HCT116 (cell line): ENCODE measurements around the gene LDB2. TPM values are rescaled to one million over a fixed set of nuclear protein-coding genes. Genes with fewer than 3 reads are reported as not detected.
A peak's percentile ranks its signal among the peaks of the same experiment; 100 is the strongest.

Source experiments
- ATAC-seq: fragments of 200-7000 bp; cut with Tn5 transposase; 2 replicates; pipeline ENCODE4 v1.9.1; 2020; ENCODE audit warnings: mild to moderate bottlenecking, moderate library complexity
- BruUV-seq: library from RNA; stranded (reverse); fragments of 400-500 nt; replicated peaks from 2 replicates; lab custom pipeline; 2021; lab: Mats Ljungman, UMichigan
- CTCF ChIA-PET: fragments of 300-600 bp; sonication (Branson Sonifier 250); formaldehyde crosslinking; loops from one replicate; lab custom pipeline; 2021; ENCODE audit warnings: antibody characterized with exemption; lab: Charles Lee
- POLR2A ChIA-PET: fragments of 300-600, 350-600 bp; sonication (Branson Sonifier 250); formaldehyde crosslinking; loops from one replicate; lab custom pipeline; 2021; ENCODE audit warnings: antibody characterized with exemption; lab: Charles Lee
- RAD21 ChIA-PET, 2 experiments: fragments of 300-600 bp; sonication (Branson Sonifier 250); formaldehyde crosslinking; loops; one replicate each; lab custom pipeline; 2023; ENCODE audit warnings: low total read pairs in 2 of 2; ENCODE audit not compliant: uncharacterized antibody in 2 of 2, unreplicated experiment in 2 of 2, low non-redundant PET in 1 of 2; lab: Charles Lee
- DNase-seq: peaks from one replicate; pipeline ENCODE4 v3.0.0-alpha.2; 2010; ENCODE audit warnings: low read depth, low spot score
- H2AFZ ChIP-seq: fragments of 200-600 bp; shearing (Covaris generic), sonication (generic); 2 replicates; pipeline ENCODE4 v1.6.1; 2017; ENCODE audit warnings: low read depth, mixed run types, mixed read lengths, antibody characterized with exemption, low read length; ENCODE audit not compliant: poor library complexity, severe bottlenecking
- H3K27ac ChIP-seq: 2 replicates; pipeline ENCODE4 v1.5.1; 2012; ENCODE audit warnings: low read depth, low read length
- H3K27me3 ChIP-seq: fragments of 200-600 bp; sonication (generic); 2 replicates; pipeline ENCODE4 v1.6.1; 2016; ENCODE audit warnings: mixed run types, low read length, mixed read lengths; ENCODE audit not compliant: insufficient read depth
- H3K36me3 ChIP-seq, 2 experiments: fragments of 200-500 bp in 1 of 2; fragments of 200-600 bp in 1 of 2; sonication (Bioruptor generic) in 1 of 2; sonication (generic) in 1 of 2; 2 replicates each; pipeline versions ENCODE4 v1.5.1 to v1.6.1; 2014 to 2016; ENCODE audit warnings: low read length in 2 of 2, inconsistent platforms in 1 of 2, mixed read lengths in 1 of 2, mixed run types in 1 of 2; ENCODE audit not compliant: insufficient read depth in 2 of 2, control insufficient read depth in 1 of 2
- H3K4me1 ChIP-seq, 2 experiments: fragments of 200-600 bp in 1 of 2; sonication (generic) in 1 of 2; 2 replicates each; pipeline versions ENCODE4 v1.5.1 to v1.6.1; 2012 to 2017; ENCODE audit warnings: low read length in 2 of 2, inconsistent platforms in 1 of 2, mild to moderate bottlenecking in 1 of 2, mixed read lengths in 1 of 2, mixed run types in 1 of 2, moderate library complexity in 1 of 2; ENCODE audit not compliant: insufficient read depth in 2 of 2, control insufficient read depth in 1 of 2
- H3K4me2 ChIP-seq: fragments of 200-600 bp; sonication (generic); 2 replicates; pipeline ENCODE4 v1.6.1; 2017; ENCODE audit warnings: mixed run types, low read length, mixed read lengths
- H3K4me3 ChIP-seq, 2 experiments: fragments of 200-600 bp in 1 of 2; sonication (generic) in 1 of 2; replicated peaks in 1 of 2; 2 replicates each; pipeline ENCODE4 v1.5.1; 2011 to 2016; ENCODE audit warnings: low read length in 2 of 2, control low read depth in 1 of 2, low read depth in 1 of 2, mild to moderate bottlenecking in 1 of 2, mixed read lengths in 1 of 2, mixed run types in 1 of 2
- H3K79me2 ChIP-seq: fragments of 200-600 bp; sonication (generic); 2 replicates; pipeline ENCODE4 v1.6.1; 2017; ENCODE audit warnings: mild to moderate bottlenecking, mixed run types, low read length, moderate library complexity, mixed read lengths; ENCODE audit not compliant: insufficient read depth
- H3K9ac ChIP-seq: fragments of 200-600 bp; sonication (generic); 2 replicates; pipeline ENCODE4 v1.6.1; 2016; ENCODE audit warnings: low read length, mixed read lengths
- H3K9me2 ChIP-seq: fragments of 200-600 bp; sonication (generic), shearing (Covaris generic); 2 replicates; pipeline ENCODE4 v1.6.1; 2017; ENCODE audit warnings: mixed run types, mild to moderate bottlenecking, moderate library complexity; ENCODE audit not compliant: insufficient read depth
- H3K9me3 ChIP-seq, 2 experiments: fragments of 200-500 bp in 1 of 2; fragments of 200-600 bp in 1 of 2; sonication (Bioruptor generic) in 1 of 2; sonication (generic) in 1 of 2; 2 replicates each; pipeline ENCODE4 v1.6.1; 2014 to 2017; ENCODE audit warnings: low read length in 2 of 2, mixed read lengths in 2 of 2, inconsistent platforms in 1 of 2, low read depth in 1 of 2, mild to moderate bottlenecking in 1 of 2, mixed run types in 1 of 2, moderate library complexity in 1 of 2; ENCODE audit not compliant: control insufficient read depth in 1 of 2, insufficient read depth in 1 of 2
- H4K20me1 ChIP-seq: fragments of 200-600 bp; sonication (generic), shearing (Covaris generic); 2 replicates; pipeline ENCODE4 v1.6.1; 2017; ENCODE audit warnings: mixed run types, mild to moderate bottlenecking, moderate library complexity; ENCODE audit not compliant: insufficient read depth
- ATF3 ChIP-seq: IDR thresholded peaks from 2 replicates; pipeline ENCODE4 v1.6.1; 2012
- CEBPB ChIP-seq: IDR thresholded peaks from 2 replicates; pipeline ENCODE4 v1.6.1; 2012; ENCODE audit warnings: low read depth
- CTCF ChIP-seq, 3 experiments: fragments of 200-600 bp in 1 of 3; sonication (generic) in 1 of 3; IDR thresholded peaks in 2 of 3; conservative IDR thresholded peaks in 1 of 3; 2 replicates each; pipeline ENCODE4 v1.5.1; 2012 to 2017; ENCODE audit warnings: low read depth in 2 of 3, low read length in 2 of 3, antibody characterized with exemption in 1 of 3, borderline replicate concordance in 1 of 3, control low read depth in 1 of 3, mild to moderate bottlenecking in 1 of 3, mixed read lengths in 1 of 3, mixed run types in 1 of 3, moderate library complexity in 1 of 3; ENCODE audit not compliant: insufficient read depth in 1 of 3
- ELF1 ChIP-seq: IDR thresholded peaks from 2 replicates; pipeline ENCODE4 v1.6.1; 2012; ENCODE audit warnings: low read depth, borderline replicate concordance
- EZH2 ChIP-seq: fragments of 200-600 bp; sonication (generic); IDR thresholded peaks from 2 replicates; pipeline ENCODE4 v1.6.1; 2017; ENCODE audit warnings: antibody characterized with exemption, mixed run types
- MAX ChIP-seq: IDR thresholded peaks from 2 replicates; pipeline ENCODE4 v1.6.1; 2012
- POLR2AphosphoS5 ChIP-seq: IDR thresholded peaks from 2 replicates; pipeline ENCODE4 v1.6.1; 2011; ENCODE audit warnings: mild to moderate bottlenecking, low read depth, low read length, moderate library complexity
- TCF7L2 ChIP-seq: IDR thresholded peaks from 2 replicates; pipeline ENCODE4 v1.7.0; 2011; ENCODE audit warnings: borderline replicate concordance, inconsistent platforms; ENCODE audit not compliant: insufficient read depth, insufficient read length; ENCODE audit errors: extremely low read depth
- ZBTB33 ChIP-seq: IDR thresholded peaks from 2 replicates; pipeline ENCODE4 v1.6.1; 2011; ENCODE audit warnings: mild to moderate bottlenecking, low read length, moderate library complexity; ENCODE audit not compliant: insufficient replicate concordance; ENCODE audit errors: extremely low read depth
- intact Hi-C: fragments of 100-400 bp; cut with micrococcal nuclease; formaldehyde crosslinking; loops from 2 replicates; pipeline ENCODE4 v1.10.0; 2022
- total RNA-seq: library from RNA; stranded (reverse); gene quantifications from one replicate; pipeline ENCODE4 v1.2.1, GENCODE V29; 2021; ENCODE audit not compliant: unreplicated experiment

Gene LDB2
- total RNA-seq, 1 experiment from 2014 or later, result 0.12 TPM

- ChIA-PET CTCF (interaction anchor here (1.0 to 1.3 kb wide), 2 partner anchors 9 to 291 kb away, joined by 3 to 5 read pairs; no protein-coding TSS in a partner anchor), RAD21 (interaction anchor here in 1 of 2 experiments (0.6 kb wide), 1 partner anchor 211 kb away, joined by 3 read pairs; no protein-coding TSS in a partner anchor), POLR2A (no interaction called here)
- H3K4me3 ChIP-seq, result no peak overlapping the region
- TF ChIP-seq TCF7L2 (no peak), CTCF (IDR thresholded peaks at IDR 0.05 in 2 of 3, conservative IDR thresholded peaks at IDR 0.05 in 1 of 3; ENCODE audit: borderline replicate concordance in 1 of 3, insufficient read depth in 1 of 3, low read depth in 2 of 3, low read length in 2 of 3) (peak in 2 of 3 experiments; percentile 37 to 42; a peak in 4 of 6 replicates), POLR2AphosphoS5 (no peak), MAX (no peak)
- no peak overlapping the region for H3K4me2 ChIP-seq
- no TSS peak for BruUV-seq
- no peaks in the 10 kb centered on the region for H3K9me3 ChIP-seq
- H3K9ac ChIP-seq, result no peak overlapping the region
- no peaks in the 10 kb centered on the region for H4K20me1 ChIP-seq
- H3K79me2 ChIP-seq, result no peaks in the 10 kb centered on the region
- ATAC-seq (peak; percentile 50; the same call in 1 of the 2 replicates), DNase-seq (no peak)
- H3K27ac ChIP-seq, result no peak overlapping the region
- intact Hi-C loops, result no loop called here
- no peaks in the 10 kb centered on the region for H3K4me1 ChIP-seq
- H3K36me3 ChIP-seq, result no peaks in the 10 kb centered on the region
- no peak overlapping the region for H2AFZ ChIP-seq
- peaks cover 4% of the 10 kb centered on the region; the same call in 1 of the 2 replicates for H3K27me3 ChIP-seq
- no peaks in the 10 kb centered on the region for H3K9me2 ChIP-seq
These were observed 315.9 kb downstream of the LDB2 start for GRCh38 chr4:16582526-16582925.

- Histone ChIP-seq H3K9ac (no peak overlapping the region), H3K4me3 (no peak overlapping the region), H3K36me3 (no peaks in the 10 kb centered on the region), H3K27me3 (peaks cover 4% of the 10 kb centered on the region; the same call in 1 of the 2 replicates), H4K20me1 (no peaks in the 10 kb centered on the region), H3K9me3 (no peaks in the 10 kb centered on the region), H3K79me2 (no peaks in the 10 kb centered on the region), H2AFZ (no peak overlapping the region), H3K4me2 (no peak overlapping the region), H3K27ac (no peak overlapping the region), H3K4me1 (no peaks in the 10 kb centered on the region), H3K9me2 (no peaks in the 10 kb centered on the region)
- ATAC-seq, result no peak
- ChIA-PET CTCF (interaction anchor here (1.0 to 1.3 kb wide), 2 partner anchors 10 to 290 kb away, joined by 3 to 5 read pairs; no protein-coding TSS in a partner anchor), RAD21 (interaction anchor here in 1 of 2 experiments (0.6 kb wide), 1 partner anchor 211 kb away, joined by 3 read pairs; no protein-coding TSS in a partner anchor), POLR2A (no interaction called here)
- intact Hi-C loops, result no loop called here
- DNase-seq, result no peak
- no TSS peak for BruUV-seq
- no peak for TF ChIP-seq ATF3
- no peak for TF ChIP-seq ELF1
- no peak for TF ChIP-seq CEBPB
- no peak for TF ChIP-seq ZBTB33
- no peak for TF ChIP-seq EZH2
- TF ChIP-seq TCF7L2, result no peak
- no peak for TF ChIP-seq MAX
These were observed 316.4 kb downstream of the LDB2 start for GRCh38 chr4:16582036-16582435.
